BJ (cell line): ENCODE measurements around the gene SLF2. TPM values are rescaled to one million over a fixed set of nuclear protein-coding genes. Genes with fewer than 3 reads are reported as not detected.
A peak's percentile ranks its signal among the peaks of the same experiment; 100 is the strongest.

Experiments used
- CTCF ChIA-PET: fragments of 350-600 bp; formaldehyde crosslinking; extraction: SDS; loops from one replicate; lab custom pipeline; 2021; ENCODE audit warnings: antibody characterized with exemption, inconsistent platforms; lab: Yijun Ruan, JAX
- POLR2A ChIA-PET: fragments of 300-600 bp; sonication (Branson Sonifier 250); formaldehyde crosslinking; extraction: SDS; loops from one replicate; lab custom pipeline; 2021; ENCODE audit warnings: antibody characterized with exemption; lab: Charles Lee
- DNase-seq: peaks from one replicate; pipeline ENCODE4 v3.0.0-alpha.2; 2011; ENCODE audit warnings: low read depth
- H3K27me3 ChIP-seq: 2 replicates; pipeline ENCODE4 v1.6.0; 2011; ENCODE audit warnings: low read length; ENCODE audit not compliant: control insufficient read depth, insufficient read depth
- H3K36me3 ChIP-seq: 2 replicates; pipeline ENCODE4 v1.5.1; 2011; ENCODE audit warnings: low read length; ENCODE audit not compliant: control insufficient read depth, insufficient read depth
- H3K4me3 ChIP-seq: 2 replicates; pipeline ENCODE4 v1.5.1; 2011; ENCODE audit warnings: low read depth, mild to moderate bottlenecking, control low read depth, low read length
- CTCF ChIP-seq: IDR thresholded peaks from 2 replicates; pipeline ENCODE4 v1.5.1; 2011; ENCODE audit warnings: low read depth, mild to moderate bottlenecking, control low read depth, inconsistent platforms, low read length, moderate library complexity; ENCODE audit not compliant: insufficient read depth
- polyA plus RNA-seq: library from polyadenylated mRNA; depleted of rRNA; stranded (reverse); fragments of >200 nt; gene quantifications from 2 replicates; pipeline ENCODE4 v1.2.3, GENCODE V29; 2011

The SLF2 gene
- polyA plus RNA-seq, 1 experiment, result 6.8 TPM

- ChIA-PET POLR2A (interaction anchor here (0.6 kb wide), 1 partner anchor 19 kb away, joined by 3 read pairs; no protein-coding TSS in a partner anchor), CTCF (interaction anchor here (0.6 to 21.8 kb wide), 15 partner anchors 10 to 84 kb away, joined by 3 to 479 read pairs (median 7); partner anchors contain the start of genes KAZALD1, MRPL43, PDZD7 and SFXN3)
- no peak for DNase-seq
- H3K36me3 ChIP-seq, result peaks cover 10% of the 10 kb centered on the region
- TF ChIP-seq CTCF, result no peak
- peak overlapping the region; percentile 71 for H3K4me3 ChIP-seq
- no peaks in the 10 kb centered on the region for H3K27me3 ChIP-seq
These were observed 84.1 kb downstream of the SLF2 start for GRCh38 chr10:100996678-100997359.

- POLR2A ChIA-PET, result interaction anchor here (0.6 kb wide), 1 partner anchor 18 kb away, joined by 3 read pairs; no protein-coding TSS in a partner anchor
- peaks cover 11% of the 10 kb centered on the region for H3K36me3 ChIP-seq
- peak overlapping the region; percentile 71 for H3K4me3 ChIP-seq
- CTCF ChIA-PET, result interaction anchor here (0.6 to 21.8 kb wide), 23 partner anchors 9 to 143 kb away, joined by 3 to 479 read pairs (median 4); partner anchors contain the start of genes KAZALD1, MRPL43, PDZD7 and SFXN3
- no peak for DNase-seq
- peak; percentile 94 for TF ChIP-seq CTCF
- no peaks in the 10 kb centered on the region for H3K27me3 ChIP-seq
These were observed 84.8 kb downstream of the SLF2 start for GRCh38 chr10:100997360-100998182.

- TF ChIP-seq CTCF, result no peak
- DNase-seq, result no peak
- ChIA-PET CTCF (interaction anchor here (0.6 to 21.8 kb wide), 22 partner anchors 9 to 142 kb away, joined by 3 to 479 read pairs (median 5); partner anchors contain the start of genes KAZALD1, MRPL43, PDZD7 and SFXN3), POLR2A (interaction anchor here (0.6 kb wide), 1 partner anchor 940 kb away, joined by 5 read pairs; no protein-coding TSS in a partner anchor)
- H3K27me3 ChIP-seq, result no peaks in the 10 kb centered on the region
- peak overlapping the region; percentile 71 for H3K4me3 ChIP-seq
- H3K36me3 ChIP-seq, result peaks cover 15% of the 10 kb centered on the region
These were observed 85.6 kb downstream of the SLF2 start for GRCh38 chr10:100998183-100998990.

GRCh38 chr10:100998991-100999741 lies 86.4 kb downstream of the SLF2 start:
- no peak for DNase-seq
- Histone ChIP-seq H3K4me3 (peak overlapping the region; percentile 71), H3K36me3 (peaks cover 17% of the 10 kb centered on the region), H3K27me3 (no peaks in the 10 kb centered on the region)
- TF ChIP-seq CTCF, result peak; percentile 67
- CTCF ChIA-PET, result interaction anchor here (0.7 to 21.8 kb wide), 11 partner anchors 9 to 70 kb away, joined by 3 to 479 read pairs (median 7); partner anchors contain the start of genes KAZALD1, PDZD7 and SFXN3
- POLR2A ChIA-PET, result interaction anchor here (0.6 kb wide), 1 partner anchor 939 kb away, joined by 5 read pairs; no protein-coding TSS in a partner anchor
